ENCODE measurements around the gene TRIM54. TPM values are rescaled to one million over a fixed set of nuclear protein-coding genes. Genes with fewer than 3 reads are reported as not detected.
A peak's percentile ranks its signal among the peaks of the same experiment; 100 is the strongest.
"Not testable (repeated sequence)": the region's sequence is repeated elsewhere in the genome, so short reads cannot be mapped to it uniquely, and the experiment has no call there.

TRIM54 gene
- total RNA-seq, 1 donor = not detected

DNA sequence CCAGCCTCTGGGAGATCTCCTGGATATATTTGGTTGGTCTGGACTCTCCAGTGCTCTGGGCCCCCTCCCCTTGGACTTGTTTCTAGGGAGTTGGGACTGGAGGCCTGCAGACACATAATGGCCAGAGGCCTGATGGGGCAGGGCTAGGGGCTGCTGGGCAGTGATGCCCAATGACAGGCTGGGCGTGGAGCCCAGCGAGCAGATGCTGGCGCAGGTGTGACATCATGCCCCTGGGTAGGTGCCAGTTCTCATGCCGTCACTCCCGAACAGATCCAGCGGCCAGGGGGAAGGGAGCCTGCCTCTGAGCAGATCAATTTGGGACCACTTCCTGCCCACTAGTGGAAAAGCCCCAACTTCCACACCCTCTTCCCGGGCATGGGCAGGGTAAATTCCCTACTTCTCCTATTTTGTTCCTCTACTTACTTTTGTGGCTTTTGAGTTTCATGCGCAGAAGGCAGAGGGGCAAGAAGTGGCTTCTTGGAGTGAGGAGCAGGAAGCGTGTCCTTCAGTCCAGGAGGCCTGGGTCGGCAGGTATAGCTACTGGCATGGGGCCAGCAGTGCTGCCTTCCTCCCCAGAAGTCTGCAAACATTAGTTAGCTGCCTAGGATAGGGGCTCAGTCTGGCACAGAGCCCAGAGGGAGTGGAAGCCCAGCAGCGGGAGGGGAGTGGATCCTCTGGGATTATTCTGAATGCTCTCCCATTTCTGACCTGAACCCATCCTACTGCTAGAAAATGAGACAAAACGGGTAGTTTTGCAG lies 34.6 kb downstream of the TRIM54 start:
- H4K20me1 ChIP-seq (ENCODE audit: insufficient read depth, low read length) = peaks cover 47% of the 10 kb centered on the region
- no peak overlapping the region for H3K4me2 ChIP-seq (ENCODE audit: insufficient read depth, low read length)
- no peaks in the 10 kb centered on the region for H3K27me3 ChIP-seq (ENCODE audit: insufficient read depth, low read length)
- peaks cover 20% of the 10 kb centered on the region for H3K36me3 ChIP-seq (ENCODE audit: insufficient read depth, low read length)
- TF ChIP-seq, protein P1, sequence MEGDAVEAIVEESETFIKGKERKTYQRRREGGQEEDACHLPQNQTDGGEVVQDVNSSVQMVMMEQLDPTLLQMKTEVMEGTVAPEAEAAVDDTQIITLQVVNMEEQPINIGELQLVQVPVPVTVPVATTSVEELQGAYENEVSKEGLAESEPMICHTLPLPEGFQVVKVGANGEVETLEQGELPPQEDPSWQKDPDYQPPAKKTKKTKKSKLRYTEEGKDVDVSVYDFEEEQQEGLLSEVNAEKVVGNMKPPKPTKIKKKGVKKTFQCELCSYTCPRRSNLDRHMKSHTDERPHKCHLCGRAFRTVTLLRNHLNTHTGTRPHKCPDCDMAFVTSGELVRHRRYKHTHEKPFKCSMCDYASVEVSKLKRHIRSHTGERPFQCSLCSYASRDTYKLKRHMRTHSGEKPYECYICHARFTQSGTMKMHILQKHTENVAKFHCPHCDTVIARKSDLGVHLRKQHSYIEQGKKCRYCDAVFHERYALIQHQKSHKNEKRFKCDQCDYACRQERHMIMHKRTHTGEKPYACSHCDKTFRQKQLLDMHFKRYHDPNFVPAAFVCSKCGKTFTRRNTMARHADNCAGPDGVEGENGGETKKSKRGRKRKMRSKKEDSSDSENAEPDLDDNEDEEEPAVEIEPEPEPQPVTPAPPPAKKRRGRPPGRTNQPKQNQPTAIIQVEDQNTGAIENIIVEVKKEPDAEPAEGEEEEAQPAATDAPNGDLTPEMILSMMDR (IDR thresholded peaks at IDR 0.05; ENCODE audit: extremely low read depth, low read depth, low read length) = no peak
- H3K9me3 ChIP-seq (ENCODE audit: low read depth, low read length) = no peaks in the 10 kb centered on the region
- H3K27ac ChIP-seq (ENCODE audit: low read depth, low read length) = no peak overlapping the region
- peaks cover 18% of the 10 kb centered on the region for H3K79me2 ChIP-seq (ENCODE audit: insufficient read depth, low read length)
- peaks cover 14% of the 10 kb centered on the region for H3K4me1 ChIP-seq (ENCODE audit: insufficient read depth, low read length)
- peak; percentile 58 for DNase-seq (ENCODE audit: insufficient read length, low spot score, missing footprints)
- no peak overlapping the region for H2AFZ ChIP-seq (ENCODE audit: low read length)
- no peak overlapping the region for H3K4me3 ChIP-seq (ENCODE audit: insufficient read depth, low read length)

DNA sequence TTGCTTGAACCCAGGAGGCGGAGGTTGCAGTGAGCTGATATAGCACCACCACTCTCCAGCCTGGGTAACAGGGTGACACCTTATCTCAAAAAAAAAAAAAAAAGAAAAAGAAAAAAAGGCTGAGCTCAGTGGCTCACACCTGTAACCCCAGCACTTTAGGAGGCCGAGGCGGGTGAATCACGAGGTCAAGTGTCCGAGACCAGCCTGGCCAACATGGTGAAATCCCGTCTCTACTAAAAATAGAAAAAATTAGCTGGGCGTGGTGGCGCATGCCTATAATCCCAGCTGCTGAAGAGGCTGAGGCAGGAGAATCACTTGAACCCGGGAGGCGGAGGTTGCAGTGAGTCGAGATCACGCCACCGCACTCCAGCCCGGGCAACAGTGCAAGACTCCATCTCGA lies 37.6 kb downstream of the TRIM54 start:
- not testable (repeated sequence) for H3K4me3 ChIP-seq (ENCODE audit: insufficient read depth, low read length); H3K9me3 ChIP-seq (ENCODE audit: low read depth, low read length); DNase-seq (ENCODE audit: insufficient read length, low spot score, missing footprints); H3K27ac ChIP-seq (ENCODE audit: low read depth, low read length); H3K27me3 ChIP-seq (ENCODE audit: insufficient read depth, low read length); H2AFZ ChIP-seq (ENCODE audit: low read length); H3K4me2 ChIP-seq (ENCODE audit: insufficient read depth, low read length)
- Histone ChIP-seq H3K79me2 (ENCODE audit: insufficient read depth, low read length) (peaks cover 31% of the 10 kb centered on the region), H3K4me1 (ENCODE audit: insufficient read depth, low read length) (peaks cover 28% of the 10 kb centered on the region), H3K36me3 (ENCODE audit: insufficient read depth, low read length) (peaks cover 15% of the 10 kb centered on the region), H4K20me1 (ENCODE audit: insufficient read depth, low read length) (peaks cover 28% of the 10 kb centered on the region)

DNA sequence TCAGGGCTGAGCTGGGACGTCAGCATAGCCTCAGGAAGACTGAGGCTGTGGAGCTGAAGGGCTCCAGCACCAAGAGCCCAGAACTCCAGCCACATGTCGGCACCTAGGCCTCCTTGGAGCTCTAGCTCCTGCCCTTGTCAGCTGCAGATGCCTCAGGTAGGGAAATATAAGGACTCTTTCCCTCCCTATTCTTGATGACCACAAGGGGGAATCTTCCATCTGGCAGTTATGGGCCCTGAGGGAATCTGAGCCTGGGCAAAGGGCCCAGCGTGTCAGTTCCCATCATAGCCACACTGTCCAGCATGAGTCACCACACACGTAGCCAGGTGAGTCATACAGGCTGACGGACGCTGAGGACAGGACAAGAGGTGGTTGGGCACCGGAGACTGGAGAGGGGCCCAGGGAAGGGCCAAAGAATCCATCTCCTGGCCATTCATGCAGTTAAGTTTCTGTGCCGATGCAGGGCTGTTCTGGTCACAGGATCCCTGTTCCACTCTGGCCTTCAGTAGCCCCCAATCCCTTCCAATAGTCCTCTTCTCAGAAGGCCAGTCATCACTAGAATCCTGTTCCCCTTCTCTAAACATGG lies 38.8 kb downstream of the TRIM54 start:
- TF ChIP-seq, protein P1 (IDR thresholded peaks at IDR 0.05; ENCODE audit: extremely low read depth, low read depth, low read length) = peak; percentile 74
- Histone ChIP-seq H3K4me1 (ENCODE audit: insufficient read depth, low read length) (peaks cover 28% of the 10 kb centered on the region), H3K79me2 (ENCODE audit: insufficient read depth, low read length) (peaks cover 31% of the 10 kb centered on the region), H3K9me3 (ENCODE audit: low read depth, low read length) (no peaks in the 10 kb centered on the region), H3K27ac (ENCODE audit: low read depth, low read length) (peak overlapping the region; percentile 100), H2AFZ (ENCODE audit: low read length) (peak overlapping the region; percentile 30), H3K36me3 (ENCODE audit: insufficient read depth, low read length) (peaks cover 16% of the 10 kb centered on the region), H3K4me2 (ENCODE audit: insufficient read depth, low read length) (peak overlapping the region; percentile 92), H3K4me3 (ENCODE audit: insufficient read depth, low read length) (peak overlapping the region; percentile 75), H4K20me1 (ENCODE audit: insufficient read depth, low read length) (peaks cover 22% of the 10 kb centered on the region), H3K27me3 (ENCODE audit: insufficient read depth, low read length) (no peaks in the 10 kb centered on the region)
- peak; percentile 98 for DNase-seq (ENCODE audit: insufficient read length, low spot score, missing footprints)

DNA sequence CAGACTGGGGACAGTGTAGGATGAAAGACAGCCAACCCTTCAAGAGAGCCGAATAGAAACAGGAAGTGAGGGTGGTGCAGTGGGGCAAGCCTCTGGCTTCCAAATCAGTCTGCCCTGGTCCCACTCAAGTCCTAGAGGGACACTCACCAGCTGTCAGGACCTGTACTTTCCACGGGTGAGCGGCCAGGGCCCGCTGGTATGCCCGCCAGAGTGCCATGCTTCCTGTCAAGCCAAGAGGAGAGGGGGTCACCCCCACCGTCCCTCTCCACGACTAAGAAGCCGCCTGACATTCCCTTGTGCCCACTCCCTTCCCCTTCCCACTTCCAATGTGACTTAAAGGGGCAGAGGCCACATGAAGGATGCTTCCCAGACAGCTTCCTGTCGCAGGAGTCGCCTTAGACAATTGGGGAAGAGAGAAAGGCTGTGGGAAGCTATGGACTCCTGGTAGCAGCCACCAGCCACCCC lies 40.1 kb downstream of the TRIM54 start:
- Histone ChIP-seq H3K9me3 (ENCODE audit: low read depth, low read length) (no peaks in the 10 kb centered on the region), H3K79me2 (ENCODE audit: insufficient read depth, low read length) (peaks cover 31% of the 10 kb centered on the region), H3K27me3 (ENCODE audit: insufficient read depth, low read length) (no peaks in the 10 kb centered on the region), H3K27ac (ENCODE audit: low read depth, low read length) (peak overlapping the region; percentile 100), H3K4me2 (ENCODE audit: insufficient read depth, low read length) (peak overlapping the region; percentile 92), H3K36me3 (ENCODE audit: insufficient read depth, low read length) (peaks cover 16% of the 10 kb centered on the region), H2AFZ (ENCODE audit: low read length) (peak overlapping the region; percentile 95), H3K4me1 (ENCODE audit: insufficient read depth, low read length) (peaks cover 28% of the 10 kb centered on the region), H4K20me1 (ENCODE audit: insufficient read depth, low read length) (peaks cover 9% of the 10 kb centered on the region), H3K4me3 (ENCODE audit: insufficient read depth, low read length) (peak overlapping the region; percentile 75)
- TF ChIP-seq, protein P1 (IDR thresholded peaks at IDR 0.05; ENCODE audit: extremely low read depth, low read depth, low read length) = no peak
- peak; percentile 65 for DNase-seq (ENCODE audit: insufficient read length, low spot score, missing footprints)
